IMR-90 (cell line): ENCODE results near the gene UBQLN2. TPM values are rescaled to one million over a fixed set of nuclear protein-coding genes. Genes with fewer than 3 reads are reported as not detected.

Experiments used
- ATAC-seq: fragments of 200-7000 bp; cut with Tn5 transposase; 2 replicates; pipeline ENCODE4 v1.9.1; 2020; ENCODE audit warnings: low read depth, mild to moderate bottlenecking, moderate library complexity
- BruUV-seq: library from RNA; stranded (reverse); fragments of 400-500 nt; replicated peaks from 2 replicates; lab custom pipeline; 2021; lab: Mats Ljungman, UMichigan
- CTCF ChIA-PET: fragments of 300-600 bp; formaldehyde crosslinking; extraction: SDS; loops from one replicate; lab custom pipeline; 2021; ENCODE audit warnings: antibody characterized with exemption; lab: Yijun Ruan, JAX
- POLR2A ChIA-PET: fragments of 300-600 bp; sonication (Branson Sonifier 250); formaldehyde crosslinking; loops from one replicate; lab custom pipeline; 2022; ENCODE audit warnings: antibody characterized with exemption; ENCODE audit not compliant: unreplicated experiment; lab: Charles Lee
- DNase-seq: peaks from one replicate; pipeline ENCODE4 v3.0.0; 2013
- H2AFZ ChIP-seq: replicated peaks from 2 replicates; pipeline ENCODE3; 2013; ENCODE audit warnings: low read length, mild to moderate bottlenecking; ENCODE audit not compliant: poor library complexity
- H2AK5ac ChIP-seq: 2 replicates; pipeline ENCODE4 v1.6.1; 2013; ENCODE audit warnings: low read depth, low read length, inconsistent platforms
- H2AK9ac ChIP-seq: replicated peaks from 2 replicates; pipeline ENCODE3; 2013; ENCODE audit warnings: mild to moderate bottlenecking, low read depth, low read length, moderate library complexity; ENCODE audit not compliant: poor library complexity
- H2BK120ac ChIP-seq: 2 replicates; pipeline ENCODE4 v1.6.1; 2013; ENCODE audit warnings: low read depth, low read length, inconsistent platforms
- H2BK15ac ChIP-seq: 3 replicates; pipeline ENCODE4 v1.6.1; 2013; ENCODE audit warnings: low read depth, low read length, inconsistent platforms
- H2BK20ac ChIP-seq: 2 replicates; pipeline ENCODE4 v1.6.1; 2013; ENCODE audit warnings: low read depth, mild to moderate bottlenecking, inconsistent platforms, low read length, moderate library complexity
- H2BK5ac ChIP-seq: 2 replicates; pipeline ENCODE4 v1.6.1; 2013; ENCODE audit warnings: mild to moderate bottlenecking, low read depth, low read length, inconsistent platforms; ENCODE audit not compliant: poor library complexity, severe bottlenecking
- H3K14ac ChIP-seq: replicated peaks from 2 replicates; pipeline ENCODE4 v1.6.1; 2013; ENCODE audit warnings: low read depth, low read length, inconsistent platforms
- H3K18ac ChIP-seq: 2 replicates; pipeline ENCODE4 v1.6.1; 2013; ENCODE audit warnings: low read depth, low read length, control low read depth
- H3K23ac ChIP-seq: 2 replicates; pipeline ENCODE4 v1.6.1; 2013; ENCODE audit warnings: low read depth, low read length, inconsistent platforms
- H3K27ac ChIP-seq: 2 replicates; pipeline ENCODE4 v1.5.1; 2013; ENCODE audit warnings: mild to moderate bottlenecking, control low read depth, low read length; ENCODE audit not compliant: insufficient read depth
- H3K27me3 ChIP-seq: 2 replicates; pipeline ENCODE4 v1.6.1; 2013; ENCODE audit warnings: low read length; ENCODE audit not compliant: control insufficient read depth, insufficient read depth
- H3K36me3 ChIP-seq: 2 replicates; pipeline ENCODE4 v1.6.1; 2013; ENCODE audit warnings: low read length, mixed read lengths; ENCODE audit not compliant: control insufficient read depth, insufficient read depth
- H3K4ac ChIP-seq: 2 replicates; pipeline ENCODE4 v1.6.1; 2013; ENCODE audit warnings: low read depth, low read length, inconsistent platforms
- H3K4me1 ChIP-seq: 2 replicates; pipeline ENCODE4 v1.6.1; 2013; ENCODE audit warnings: low read length, mixed read lengths; ENCODE audit not compliant: control insufficient read depth, insufficient read depth
- H3K4me2 ChIP-seq: 2 replicates; pipeline ENCODE4 v1.6.1; 2013; ENCODE audit warnings: low read depth, mild to moderate bottlenecking, control low read depth, low read length, moderate library complexity
- H3K4me3 ChIP-seq: 2 replicates; pipeline ENCODE4 v1.5.1; 2013; ENCODE audit warnings: low read depth, mild to moderate bottlenecking, control low read depth, low read length, moderate library complexity; ENCODE audit not compliant: insufficient read depth
- H3K56ac ChIP-seq: 2 replicates; pipeline ENCODE4 v1.6.1; 2013; ENCODE audit warnings: low read length, inconsistent platforms; ENCODE audit not compliant: insufficient read depth; ENCODE audit errors: extremely low read depth
- H3K79me1 ChIP-seq, 2 experiments: 2 replicates each; pipeline ENCODE4 v1.6.1; 2013; ENCODE audit warnings: low read length in 2 of 2, inconsistent platforms in 1 of 2, low read depth in 1 of 2
- H3K9ac ChIP-seq: 2 replicates; pipeline ENCODE4 v1.6.1; 2013; ENCODE audit warnings: low read depth, low read length, control low read depth
- H3K9me1 ChIP-seq: 2 replicates; pipeline ENCODE4 v1.6.1; 2013; ENCODE audit warnings: low read length, inconsistent platforms; ENCODE audit not compliant: insufficient read depth
- H3K9me3 ChIP-seq: 2 replicates; pipeline ENCODE4 v1.6.1; 2013; ENCODE audit warnings: low read length; ENCODE audit not compliant: control insufficient read depth, insufficient read depth
- H4K20me1 ChIP-seq: 2 replicates; pipeline ENCODE4 v1.6.1; 2013; ENCODE audit warnings: low read length, inconsistent platforms; ENCODE audit not compliant: insufficient read depth
- H4K5ac ChIP-seq: 2 replicates; pipeline ENCODE4 v1.6.1; 2013; ENCODE audit warnings: mild to moderate bottlenecking, low read depth, low read length, control low read depth
- H4K8ac ChIP-seq, 2 experiments: 2 replicates each; pipeline ENCODE4 v1.6.1; 2013; ENCODE audit warnings: low read depth in 2 of 2, low read length in 2 of 2, control low read depth in 1 of 2, inconsistent platforms in 1 of 2
- H4K91ac ChIP-seq: 2 replicates; pipeline ENCODE4 v1.6.1; 2013; ENCODE audit warnings: low read depth, low read length, inconsistent platforms; ENCODE audit not compliant: insufficient read depth
- CHD1 ChIP-seq: IDR thresholded peaks from 2 replicates; pipeline ENCODE4 v1.6.1; 2012; ENCODE audit warnings: low read depth, low read length, improper control_type of control experiment
- MAFK ChIP-seq: IDR thresholded peaks from 2 replicates; pipeline ENCODE4 v1.6.1; 2012; ENCODE audit warnings: low read depth, low read length, improper control_type of control experiment
- MAZ ChIP-seq: IDR thresholded peaks from 2 replicates; pipeline ENCODE4 v1.6.1; 2012; ENCODE audit warnings: low read depth, mild to moderate bottlenecking, low read length, improper control_type of control experiment, moderate library complexity, borderline replicate concordance
- MXI1 ChIP-seq: IDR thresholded peaks from 2 replicates; pipeline ENCODE4 v1.6.1; 2012; ENCODE audit warnings: low read depth, mild to moderate bottlenecking, low read length, moderate library complexity, borderline replicate concordance
- POLR2A ChIP-seq: IDR thresholded peaks from 2 replicates; pipeline ENCODE4 v1.6.1; 2012; ENCODE audit warnings: mild to moderate bottlenecking, low read depth, low read length
- RFX5 ChIP-seq: IDR thresholded peaks from 2 replicates; pipeline ENCODE4 v1.8.0; 2012; ENCODE audit warnings: low read depth, mild to moderate bottlenecking, low read length, moderate library complexity
- SMC3 ChIP-seq: fragments of 150-350 bp; IDR thresholded peaks from 2 replicates; pipeline ENCODE4 v1.6.1; 2016; ENCODE audit warnings: low read depth, mild to moderate bottlenecking, antibody characterized with exemption, low read length, moderate library complexity
- WGBS, 2 experiments: methylation state at CpG; one replicate each; pipeline versions ENCODE4 v1.1.5 to v1.1.7; 2013; ENCODE audit warnings: missing lambda C conversion rate in 2 of 2; ENCODE audit not compliant: insufficient read length in 1 of 2; ENCODE audit errors: extremely low coverage in 2 of 2; 5-methylcytosine and 5-hydroxymethylcytosine counted together
- dilution Hi-C: fragments of 300-500 bp; cut with HindIII; formaldehyde crosslinking; loops from one replicate; pipeline ENCODE4 v1.14.3; 2018; ENCODE audit warnings: low sequenced_read_pairs; ENCODE audit not compliant: unreplicated experiment
- in situ Hi-C: fragments of 300-500 bp; cut with MboI; formaldehyde crosslinking; loops from 3 replicates; pipeline ENCODE4 v1.14.3; 2019; ENCODE audit warnings: low sequenced_read_pairs, inconsistent platforms, mixed read lengths
- intact Hi-C: fragments of 100-400 bp; cut with micrococcal nuclease; formaldehyde crosslinking; loops from 2 replicates; pipeline ENCODE4 v1.10.0; 2022
- polyA plus RNA-seq, 3 experiments: library from polyadenylated mRNA; depleted of rRNA; stranded (reverse); fragments of >200 nt; gene quantifications; 2 replicates each; pipeline ENCODE4 v1.2.3, GENCODE V29; 2012; ENCODE audit warnings: low replicate concordance in 1 of 3
- total RNA-seq: library from RNA; depleted of rRNA; stranded (reverse); fragments of >200 nt; gene quantifications from 2 replicates; pipeline ENCODE4 v1.2.3, GENCODE V29; 2012
- TF ChIP-seq, protein P1 (sequence below): conservative IDR thresholded peaks from 2 replicates; pipeline ENCODE4 v1.5.1; 2012; ENCODE audit warnings: mild to moderate bottlenecking, low read depth, low read length, improper control_type of control experiment
- TF ChIP-seq, protein P2 (sequence below): fragments of 150-350 bp; IDR thresholded peaks from 2 replicates; pipeline ENCODE4 v1.6.1; 2017; ENCODE audit warnings: mild to moderate bottlenecking, antibody characterized with exemption, low read length, low read depth
- TF ChIP-seq, protein P3 (sequence below): fragments of 150-350 bp; IDR thresholded peaks from 2 replicates; pipeline ENCODE4 v1.6.1; 2016; ENCODE audit warnings: low read depth, mild to moderate bottlenecking, low read length, moderate library complexity, borderline replicate concordance

Gene UBQLN2
- total and polyA plus RNA-seq, 2 of the 4 experiments (the other 2 are of a cell fraction), result 4.1 to 24.5 TPM

DNA sequence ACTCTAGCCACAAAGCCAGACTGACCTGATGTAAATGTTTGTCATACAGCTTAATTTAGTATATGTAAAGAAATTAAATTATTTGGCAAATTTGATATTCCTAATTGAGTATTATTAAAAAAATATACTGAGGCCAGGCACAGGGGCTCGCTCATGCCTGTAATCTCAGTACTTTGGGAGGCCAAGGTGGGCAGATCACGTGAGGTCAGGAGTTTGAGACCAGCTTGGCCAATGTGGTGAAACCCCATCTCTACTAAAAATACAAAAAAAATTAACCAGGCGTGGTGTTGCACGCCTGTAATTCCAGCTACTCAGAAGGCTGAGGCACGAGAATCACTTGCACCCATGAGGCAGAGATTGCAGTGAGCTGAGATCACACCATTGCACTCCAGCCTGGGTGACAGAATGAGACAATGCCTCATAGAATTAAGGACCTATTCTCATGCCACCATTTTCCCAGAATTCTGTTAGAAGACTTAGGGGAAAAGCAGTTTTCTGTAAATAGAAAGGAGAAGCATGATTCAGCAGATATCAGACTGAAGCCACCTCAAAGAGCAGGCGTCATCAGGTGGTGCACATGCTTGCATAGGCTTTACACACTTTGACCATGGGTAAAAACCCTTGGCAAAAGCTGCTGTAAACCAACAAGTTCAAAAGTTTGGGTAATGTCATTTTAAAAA is 6.1 kb downstream of the UBQLN2 start (continued):
- TF ChIP-seq, protein P1, sequence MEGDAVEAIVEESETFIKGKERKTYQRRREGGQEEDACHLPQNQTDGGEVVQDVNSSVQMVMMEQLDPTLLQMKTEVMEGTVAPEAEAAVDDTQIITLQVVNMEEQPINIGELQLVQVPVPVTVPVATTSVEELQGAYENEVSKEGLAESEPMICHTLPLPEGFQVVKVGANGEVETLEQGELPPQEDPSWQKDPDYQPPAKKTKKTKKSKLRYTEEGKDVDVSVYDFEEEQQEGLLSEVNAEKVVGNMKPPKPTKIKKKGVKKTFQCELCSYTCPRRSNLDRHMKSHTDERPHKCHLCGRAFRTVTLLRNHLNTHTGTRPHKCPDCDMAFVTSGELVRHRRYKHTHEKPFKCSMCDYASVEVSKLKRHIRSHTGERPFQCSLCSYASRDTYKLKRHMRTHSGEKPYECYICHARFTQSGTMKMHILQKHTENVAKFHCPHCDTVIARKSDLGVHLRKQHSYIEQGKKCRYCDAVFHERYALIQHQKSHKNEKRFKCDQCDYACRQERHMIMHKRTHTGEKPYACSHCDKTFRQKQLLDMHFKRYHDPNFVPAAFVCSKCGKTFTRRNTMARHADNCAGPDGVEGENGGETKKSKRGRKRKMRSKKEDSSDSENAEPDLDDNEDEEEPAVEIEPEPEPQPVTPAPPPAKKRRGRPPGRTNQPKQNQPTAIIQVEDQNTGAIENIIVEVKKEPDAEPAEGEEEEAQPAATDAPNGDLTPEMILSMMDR, result no peak

DNA sequence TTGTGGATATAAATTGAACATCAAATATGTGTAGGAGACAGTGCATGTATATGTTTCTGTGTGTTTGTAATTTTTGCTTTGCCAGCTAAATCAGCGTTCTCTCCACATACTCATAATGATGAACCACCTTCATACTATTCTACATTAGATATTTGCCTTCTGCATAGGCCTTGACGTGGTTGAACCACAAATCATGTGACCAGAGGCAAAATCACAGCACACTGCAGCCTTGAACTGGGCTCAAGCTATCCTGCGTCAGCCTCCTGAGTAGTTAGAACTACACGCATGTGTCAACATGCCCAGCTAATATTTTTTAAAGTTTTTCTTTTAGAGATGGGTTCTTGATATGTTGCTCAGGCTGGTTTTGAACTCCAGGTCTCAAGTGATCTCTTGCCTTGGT is 9.5 kb downstream of the UBQLN2 start:
- DNase-seq (no peak), ATAC-seq (no peak)
- no CpG with 5 or more reads among the region's 4 CpGs for WGBS, 2 experiments
- Histone ChIP-seq H3K18ac (no peak overlapping the region), H4K8ac (no peak overlapping the region), H2AFZ (no peak overlapping the region), H3K14ac (no peak overlapping the region), H4K20me1 (peaks cover 4% of the 10 kb centered on the region; the same call in 1 of the 2 replicates), H2AK9ac (no peak overlapping the region), H3K56ac (no peak overlapping the region), H3K4me2 (no peak overlapping the region), H4K91ac (no peak overlapping the region), H2BK5ac (no peak overlapping the region), H3K4me3 (no peak overlapping the region), H2BK120ac (no peak overlapping the region), H3K9me1 (no peaks in the 10 kb centered on the region; the same call in 1 of the 2 replicates), H3K27me3 (no peaks in the 10 kb centered on the region), H3K4me1 (no peaks in the 10 kb centered on the region), H4K5ac (no peak overlapping the region), H3K23ac (no peak overlapping the region), H3K27ac (no peak overlapping the region), H3K36me3 (peaks cover 3% of the 10 kb centered on the region), H3K79me1 (peaks cover 0 to 3% of the 10 kb centered on the region in 2 experiments; a peak in 1 of 4 replicates), H3K9me3 (no peaks in the 10 kb centered on the region), H3K4ac (no peak overlapping the region), H2BK20ac (no peak overlapping the region), H2BK15ac (no peak overlapping the region), H2AK5ac (no peak overlapping the region), H3K9ac (no peak overlapping the region)
- dilution Hi-C loops (no loop called here), in situ Hi-C loops (no loop called here), intact Hi-C loops (no loop called here)
- no TSS peak for BruUV-seq
- ChIA-PET CTCF (no interaction called here), POLR2A (no interaction called here)
- TF ChIP-seq MAFK (no peak), POLR2A (no peak), MXI1 (no peak), RFX5 (no peak), CHD1 (no peak), SMC3 (no peak), MAZ (no peak)
- TF ChIP-seq, protein P1, result no peak
- TF ChIP-seq, protein P2, sequence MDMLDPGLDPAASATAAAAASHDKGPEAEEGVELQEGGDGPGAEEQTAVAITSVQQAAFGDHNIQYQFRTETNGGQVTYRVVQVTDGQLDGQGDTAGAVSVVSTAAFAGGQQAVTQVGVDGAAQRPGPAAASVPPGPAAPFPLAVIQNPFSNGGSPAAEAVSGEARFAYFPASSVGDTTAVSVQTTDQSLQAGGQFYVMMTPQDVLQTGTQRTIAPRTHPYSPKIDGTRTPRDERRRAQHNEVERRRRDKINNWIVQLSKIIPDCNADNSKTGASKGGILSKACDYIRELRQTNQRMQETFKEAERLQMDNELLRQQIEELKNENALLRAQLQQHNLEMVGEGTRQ, result no peak
- TF ChIP-seq, protein P3, sequence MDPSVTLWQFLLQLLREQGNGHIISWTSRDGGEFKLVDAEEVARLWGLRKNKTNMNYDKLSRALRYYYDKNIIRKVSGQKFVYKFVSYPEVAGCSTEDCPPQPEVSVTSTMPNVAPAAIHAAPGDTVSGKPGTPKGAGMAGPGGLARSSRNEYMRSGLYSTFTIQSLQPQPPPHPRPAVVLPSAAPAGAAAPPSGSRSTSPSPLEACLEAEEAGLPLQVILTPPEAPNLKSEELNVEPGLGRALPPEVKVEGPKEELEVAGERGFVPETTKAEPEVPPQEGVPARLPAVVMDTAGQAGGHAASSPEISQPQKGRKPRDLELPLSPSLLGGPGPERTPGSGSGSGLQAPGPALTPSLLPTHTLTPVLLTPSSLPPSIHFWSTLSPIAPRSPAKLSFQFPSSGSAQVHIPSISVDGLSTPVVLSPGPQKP, result no peak
